UCSD-AML1 (cell line): ENCODE measurements around the gene BIRC6.
A peak's percentile ranks its signal among the peaks of the same experiment; 100 is the strongest.
"Not testable (repeated sequence)": the region's sequence is repeated elsewhere in the genome, so short reads cannot be mapped to it uniquely, and the experiment has no call there.

Source experiments
- DNase-seq: peaks from one replicate; lab custom pipeline; 2025; ENCODE audit not compliant: unreplicated experiment; lab: John Stamatoyannopoulos, UW

The BIRC6 gene

DNA sequence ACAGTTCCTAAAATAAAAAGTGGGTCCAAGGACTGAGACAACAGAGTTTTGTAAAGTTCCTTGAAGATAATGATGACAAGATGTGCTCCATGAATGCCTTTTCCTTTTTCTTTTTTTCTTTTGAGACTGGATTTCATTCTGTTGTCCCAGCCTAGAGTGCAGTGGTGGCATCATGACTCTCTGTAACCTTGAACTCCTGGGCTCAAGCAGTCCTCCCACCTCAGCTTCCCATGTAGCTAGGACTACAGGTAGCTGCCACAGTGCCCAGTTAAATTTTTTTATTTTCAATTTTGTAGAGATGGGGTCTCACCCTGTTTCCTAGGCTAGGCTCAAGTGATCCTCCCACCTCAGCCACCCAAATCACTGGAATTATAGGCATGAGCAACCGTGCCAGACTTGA, 254.9 kb downstream of the BIRC6 start:
- no peak for DNase-seq

DNA sequence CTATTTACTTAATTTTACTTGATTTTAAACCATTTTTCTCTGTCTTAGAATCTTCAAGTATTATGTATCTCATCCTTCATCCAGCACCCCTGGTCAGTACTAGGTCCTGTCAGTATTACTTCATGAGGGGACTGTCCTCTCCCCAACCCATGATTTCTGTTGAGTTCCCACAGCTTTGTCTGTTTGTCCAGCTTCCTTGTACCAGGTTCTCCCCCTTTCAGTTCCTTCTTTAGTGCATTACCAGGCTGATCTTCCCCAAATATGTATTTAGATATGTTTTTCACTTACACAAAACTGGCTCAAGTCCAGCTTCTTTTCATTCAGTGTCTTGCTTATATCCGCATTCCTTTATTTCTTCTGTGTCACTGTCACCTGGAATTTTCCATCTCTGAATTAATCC, 257.3 kb downstream of the BIRC6 start:
- DNase-seq, result no peak

DNA sequence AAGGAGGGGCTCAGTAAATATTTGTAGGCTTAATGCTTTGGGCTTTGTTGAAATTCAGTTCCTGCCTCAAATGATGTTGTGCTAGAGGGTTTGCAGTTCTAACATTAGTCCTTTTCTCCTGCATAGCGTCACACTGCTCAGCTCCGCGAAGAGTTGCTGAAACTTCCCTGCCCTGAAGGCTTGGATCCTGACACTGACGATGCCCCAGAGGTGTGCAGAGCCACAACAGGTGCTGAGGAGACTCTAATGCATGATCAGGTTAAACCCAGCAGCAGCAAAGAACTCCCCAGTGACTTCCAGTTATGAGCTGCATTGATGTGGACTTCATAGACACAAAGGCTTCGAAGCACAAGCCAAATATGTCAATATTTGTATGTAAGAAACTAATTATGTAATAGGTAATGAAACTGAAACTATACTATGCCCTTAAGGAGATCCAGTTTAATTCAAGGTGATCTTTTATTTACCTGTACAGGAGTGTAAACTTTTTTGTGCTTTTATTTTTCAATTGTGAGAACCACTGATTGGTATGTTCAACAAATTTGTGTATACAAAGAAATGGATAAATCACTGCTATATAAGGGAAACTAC, 260.9 kb downstream of the BIRC6 start:
- no peak for DNase-seq

DNA sequence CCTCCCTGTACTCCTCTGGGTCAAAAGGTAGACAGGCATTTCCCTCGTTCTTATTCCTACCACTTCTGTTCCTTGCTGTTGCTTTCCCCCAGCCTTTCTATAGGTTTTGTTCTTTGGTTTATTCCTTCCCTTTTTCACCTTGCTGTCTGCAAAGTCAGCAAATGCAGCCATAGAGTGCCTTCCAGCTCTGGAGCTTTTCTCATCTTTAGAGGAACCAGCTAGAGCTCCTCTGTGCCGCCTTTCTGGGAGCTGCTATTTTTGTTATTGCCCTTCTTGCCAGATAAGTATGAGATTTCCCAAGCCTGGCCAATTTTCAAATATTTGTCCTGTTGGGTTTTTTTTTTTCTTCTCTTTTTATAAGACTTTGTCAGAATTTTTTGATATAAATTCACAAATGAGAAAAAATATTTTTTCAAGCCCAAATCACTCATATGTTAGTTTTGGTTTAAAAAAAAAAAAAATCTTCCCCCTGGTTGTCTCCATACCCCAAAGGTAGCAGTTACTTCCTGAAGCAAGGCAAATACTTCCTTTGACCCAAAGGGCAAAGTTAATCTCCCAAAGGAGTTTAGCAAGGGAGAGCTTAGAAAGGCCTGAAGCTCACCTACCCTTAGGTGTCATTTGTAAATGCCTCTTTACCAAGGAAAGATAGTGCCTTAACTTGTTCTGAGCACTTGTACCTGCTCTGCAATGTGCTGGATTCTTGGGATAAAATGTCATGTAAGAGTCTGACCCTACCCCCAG, 265.9 kb downstream of the BIRC6 start:
- no peak for DNase-seq

DNA sequence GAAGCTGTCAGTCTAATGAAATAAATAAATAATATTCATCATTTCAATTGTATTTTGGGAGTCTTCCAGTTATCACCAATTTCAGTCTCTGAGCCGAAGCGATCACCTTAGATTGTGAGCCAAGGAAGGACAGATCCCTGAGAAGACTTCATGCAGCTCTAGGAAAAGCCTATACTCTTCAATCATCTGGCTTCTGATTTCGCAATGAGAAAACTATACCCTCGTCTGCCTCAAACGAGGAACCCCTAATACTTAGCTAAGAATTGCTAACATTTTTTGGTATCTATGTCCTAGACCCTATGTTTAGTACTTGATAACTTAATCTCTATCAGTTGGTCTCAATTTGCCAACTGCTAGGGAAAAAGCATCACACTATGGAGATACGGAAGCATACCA, 266.5 kb downstream of the BIRC6 start:
- DNase-seq, result no peak

DNA sequence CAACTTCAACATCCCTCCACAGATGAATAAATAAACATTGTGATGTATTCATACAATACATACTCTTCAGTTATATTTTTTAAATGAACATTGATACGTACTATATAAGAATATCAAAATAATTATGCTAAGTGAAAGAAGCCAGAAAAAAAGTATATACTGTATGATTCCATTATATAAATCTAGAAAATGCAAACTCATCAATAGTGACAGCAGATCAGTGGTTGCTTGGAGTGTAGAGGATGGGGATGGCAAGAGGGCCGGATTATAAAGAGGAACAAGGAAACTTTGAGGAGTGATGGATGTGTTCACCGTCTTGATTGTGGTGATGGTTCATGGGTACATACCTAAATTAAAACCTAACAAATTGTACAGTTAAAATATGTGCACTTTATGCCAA, 268.0 kb downstream of the BIRC6 start:
- DNase-seq, result no peak

DNA sequence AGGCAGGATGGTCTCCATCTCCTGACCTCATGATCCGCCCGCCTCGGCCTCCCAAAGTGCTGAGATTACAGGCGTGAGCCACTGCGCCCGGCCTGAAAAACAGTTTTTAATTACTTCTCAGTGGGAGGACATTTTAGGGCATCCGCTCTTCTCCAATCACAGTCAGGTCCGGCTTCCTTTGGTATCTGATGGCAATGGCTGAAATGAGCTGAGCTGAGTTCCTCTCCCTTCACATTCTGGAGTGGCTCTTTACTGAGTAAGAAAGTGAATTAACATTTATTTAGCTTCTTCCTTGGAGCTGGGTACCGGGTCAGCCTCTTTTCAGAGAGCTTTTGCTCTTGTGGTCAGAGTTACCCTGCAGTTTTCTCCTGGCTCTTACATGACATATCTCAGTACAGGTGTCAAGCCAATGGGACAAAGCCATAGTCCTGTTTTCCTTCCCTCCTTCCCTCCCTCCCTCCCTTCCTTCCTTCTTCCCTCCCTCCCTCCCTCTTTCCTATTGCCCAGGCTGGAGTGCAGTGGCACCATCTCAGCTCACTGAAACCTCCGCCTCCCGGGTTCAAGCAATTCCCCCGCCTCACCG, 269.9 kb downstream of the BIRC6 start:
- no peak for DNase-seq

DNA sequence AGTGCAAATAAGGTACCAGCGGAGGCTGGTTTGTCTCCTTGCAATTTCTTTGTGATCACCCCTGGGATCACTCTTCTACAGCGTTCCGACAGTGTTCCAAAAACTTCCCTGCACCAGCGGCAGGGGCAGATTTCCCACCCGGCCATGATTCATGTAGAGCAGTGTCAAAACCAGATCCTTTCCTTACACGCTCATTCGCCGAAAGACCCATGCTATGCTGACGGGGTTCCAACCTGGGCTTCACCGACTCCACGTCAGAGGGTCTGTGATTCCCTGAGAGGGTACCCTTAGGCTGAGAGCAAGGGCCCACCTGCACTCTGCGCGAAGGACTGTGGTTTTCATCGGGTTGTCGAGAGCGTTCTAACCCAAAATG, 270.6 kb downstream of the BIRC6 start:
- DNase-seq, result no peak

DNA sequence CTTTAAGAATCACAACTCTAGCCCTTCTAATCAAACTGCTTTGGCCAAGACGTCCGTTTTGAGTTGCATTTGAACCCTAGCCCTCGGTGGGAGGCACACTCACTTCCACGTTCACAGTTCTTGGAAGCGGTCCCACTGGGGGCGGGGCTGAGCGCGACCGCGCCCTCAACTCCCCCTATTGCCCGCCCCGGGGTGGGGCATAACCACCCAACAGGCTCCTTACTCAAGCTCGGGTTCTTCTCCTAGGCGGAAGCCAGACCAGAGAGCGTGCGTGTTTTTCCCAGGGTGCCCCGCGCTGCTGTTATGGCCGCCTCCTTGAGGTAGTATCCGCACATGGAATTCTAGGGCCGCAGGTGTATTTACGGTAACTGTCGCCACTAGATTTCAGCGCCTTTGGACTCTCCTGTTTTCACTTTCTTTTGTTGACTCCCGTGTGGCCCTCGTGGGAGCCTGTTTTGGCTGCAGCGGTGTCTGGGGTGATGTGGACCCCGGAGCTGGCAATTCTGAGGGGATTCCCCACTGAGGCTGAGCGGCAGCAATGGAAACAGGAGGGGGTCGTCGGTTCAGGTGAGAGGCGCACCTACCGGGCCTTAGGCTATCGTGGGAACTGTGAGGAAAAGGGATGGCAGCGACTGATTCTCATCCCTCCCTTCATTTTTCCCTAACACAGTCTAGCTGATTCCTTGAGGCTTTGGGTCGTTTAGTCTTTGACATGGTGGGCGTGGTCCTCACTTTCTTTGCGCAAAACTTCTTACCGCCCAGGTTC, 271.2 kb downstream of the BIRC6 start, which contains the start of gene TTC27:
Gene TTC27 (plus strand): TSS at position 237 of the 766 bp plus-strand sequence. CDS start 243 bp downstream, at position 480.
- DNase-seq, result peak; percentile 94

DNA sequence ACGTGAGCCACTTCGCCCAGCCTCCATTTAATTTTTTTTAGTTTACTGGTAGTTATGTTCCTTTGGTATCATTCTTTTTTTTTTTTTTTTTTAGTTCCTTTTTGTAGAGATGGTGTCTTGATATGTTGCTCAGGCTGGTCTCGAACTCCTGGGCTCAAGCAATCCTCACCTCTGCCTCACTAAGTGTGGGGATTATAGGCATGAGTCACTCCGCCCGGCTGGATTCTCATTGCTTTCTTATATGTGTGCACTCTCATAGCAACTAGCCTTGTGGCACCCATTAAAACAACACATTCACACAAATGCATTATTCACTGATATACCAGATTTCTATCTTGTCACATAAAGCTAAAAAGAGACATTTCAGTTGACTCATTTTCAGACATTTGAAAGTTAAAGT, 275.3 kb downstream of the BIRC6 start:
- DNase-seq, result peak; percentile 15

DNA sequence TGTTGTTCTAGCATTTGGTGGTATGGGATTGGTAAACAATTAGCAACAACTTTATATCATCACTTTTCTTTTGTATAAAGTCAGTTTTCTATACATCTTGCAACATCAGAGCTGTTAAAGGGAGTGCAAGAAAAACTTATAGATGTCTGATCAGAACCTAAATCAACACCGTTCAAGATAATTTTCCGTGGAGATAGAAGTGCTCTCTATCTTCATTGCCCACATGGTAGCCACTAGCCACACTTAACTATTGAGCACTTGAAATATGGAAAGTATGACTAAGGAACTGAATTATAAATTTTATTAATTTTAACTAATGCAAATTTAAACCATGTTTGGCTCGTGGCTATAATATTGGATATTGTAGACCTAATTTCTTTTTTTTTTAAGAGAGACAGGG, 276.2 kb downstream of the BIRC6 start:
- no peak for DNase-seq

DNA sequence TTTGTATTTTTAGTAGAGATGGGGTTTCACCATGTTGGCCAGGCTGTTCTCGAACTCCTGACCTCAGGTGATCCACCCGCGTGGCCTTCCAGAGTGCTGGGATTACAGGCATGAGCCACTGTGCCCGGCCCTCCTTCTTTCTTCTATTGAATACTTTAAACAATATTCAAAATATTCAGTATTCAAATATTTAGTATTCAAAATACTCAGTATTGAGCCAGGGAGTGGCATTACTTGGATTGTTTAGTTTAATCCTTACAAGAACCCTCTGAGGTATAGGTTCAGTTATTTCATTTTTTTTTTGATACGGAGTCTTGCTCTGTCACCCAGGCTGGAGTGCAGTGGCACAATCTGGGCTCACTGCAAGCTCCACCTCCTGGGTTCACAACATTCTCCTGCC, 281.7 kb downstream of the BIRC6 start:
- DNase-seq, result not testable (repeated sequence)

DNA sequence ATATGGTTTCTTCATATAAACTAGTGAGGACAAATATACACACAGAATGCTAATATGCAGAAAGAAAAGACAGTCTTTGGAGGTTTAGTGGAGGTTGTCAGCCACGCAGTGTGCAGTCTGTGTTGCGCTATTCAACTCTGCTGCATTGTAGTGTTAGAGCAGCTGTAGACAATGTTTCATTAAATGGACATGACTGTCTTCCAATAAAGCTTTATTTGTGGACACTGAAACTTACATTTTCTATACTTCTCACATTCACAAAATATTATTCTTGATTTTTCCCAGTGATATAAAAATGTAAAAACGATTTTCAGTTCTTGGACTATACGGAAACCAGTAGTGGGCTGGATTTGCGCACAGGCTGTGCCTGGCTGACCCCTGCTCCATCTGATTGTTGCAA, 284.4 kb downstream of the BIRC6 start:
- DNase-seq, result no peak

DNA sequence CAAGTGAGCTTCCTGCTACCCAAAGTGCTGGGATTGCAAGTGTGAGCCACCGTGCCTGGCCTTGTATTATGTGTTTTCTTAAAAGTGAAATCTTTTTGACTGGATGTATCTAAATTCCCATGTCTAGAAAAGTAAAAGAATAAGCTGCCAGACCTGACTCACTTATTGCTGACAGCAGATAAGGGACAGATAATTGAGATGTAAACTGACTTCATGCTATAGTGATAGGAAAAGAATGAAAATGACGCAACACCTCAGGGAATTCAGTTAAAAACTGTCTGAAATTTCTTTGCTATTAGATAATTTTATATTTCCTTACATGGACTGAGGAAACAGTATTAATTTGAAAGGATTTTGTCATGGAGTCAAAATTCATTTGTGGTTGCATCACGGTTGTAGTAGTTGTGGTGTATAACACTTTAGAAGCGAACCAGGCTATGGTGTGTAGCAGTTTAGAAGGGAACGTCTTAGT, 290.4 kb downstream of the BIRC6 start:
- no peak for DNase-seq

DNA sequence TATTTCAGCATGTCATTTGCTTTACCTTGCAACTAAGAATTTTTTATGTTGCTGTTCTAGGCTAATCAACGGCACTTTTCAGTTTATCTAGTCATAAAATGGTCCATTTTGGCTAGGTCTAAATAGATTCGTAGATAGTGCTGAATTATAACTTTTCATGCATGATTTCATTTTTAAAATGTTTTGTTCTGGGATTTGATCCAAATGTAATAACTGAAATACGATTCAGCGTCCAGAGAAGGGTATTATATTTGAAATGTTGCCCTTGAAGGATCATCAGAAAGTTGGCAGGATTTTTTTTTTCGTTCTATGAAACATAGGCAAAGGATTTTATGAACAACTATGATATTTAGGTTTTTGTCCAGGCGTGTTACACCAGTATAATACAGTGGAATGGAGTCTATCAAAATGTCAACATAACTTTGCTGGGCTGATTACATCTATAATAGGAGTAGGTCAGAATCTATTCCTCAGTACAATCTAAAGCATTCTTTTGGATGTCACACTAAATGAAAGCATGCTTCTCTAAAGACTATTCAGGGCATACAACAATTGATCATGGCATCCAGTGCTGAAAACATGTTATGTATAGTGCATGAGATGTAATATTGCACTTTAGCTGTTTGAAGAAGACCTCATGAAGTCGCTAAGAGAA, 295.9 kb downstream of the BIRC6 start:
- DNase-seq, result no peak

DNA sequence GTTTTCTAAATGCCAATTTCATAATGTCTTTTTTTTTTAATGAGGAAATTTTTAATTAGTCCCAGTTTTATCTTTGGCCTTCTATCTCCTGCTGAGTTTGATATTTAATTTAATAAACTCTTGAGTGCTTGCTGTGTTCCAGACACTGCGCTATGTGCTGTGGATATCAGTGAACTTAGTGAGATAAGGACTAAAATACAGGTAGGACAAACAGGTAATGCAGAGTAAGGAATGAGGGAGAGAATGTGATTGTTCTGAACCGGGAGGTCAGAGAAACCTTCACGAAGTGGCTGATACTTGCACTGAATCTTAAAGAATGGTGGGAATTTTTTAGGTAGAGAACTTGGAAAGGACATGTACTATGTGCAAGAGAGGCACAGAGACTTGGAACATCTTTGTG, 299.2 kb downstream of the BIRC6 start:
- no peak for DNase-seq

DNA sequence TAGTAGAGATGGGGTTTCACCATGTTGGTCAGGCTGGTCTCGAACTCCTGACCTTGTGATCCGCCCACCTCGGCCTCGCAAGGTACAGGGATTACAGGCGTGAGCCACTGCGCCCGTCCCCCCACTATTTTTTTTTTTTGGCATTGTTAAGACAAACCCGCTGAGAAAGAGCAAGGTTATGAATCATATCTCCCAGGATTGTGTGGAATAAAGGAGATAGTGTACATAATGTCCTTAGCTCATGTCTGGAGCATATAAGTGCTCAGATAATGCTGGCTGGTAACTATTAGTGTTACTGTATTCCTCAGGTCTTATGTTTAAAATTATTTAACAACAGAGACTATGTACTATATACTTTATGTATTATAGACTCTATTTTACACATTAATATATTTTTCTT, 307.0 kb downstream of the BIRC6 start:
- DNase-seq, result no peak

DNA sequence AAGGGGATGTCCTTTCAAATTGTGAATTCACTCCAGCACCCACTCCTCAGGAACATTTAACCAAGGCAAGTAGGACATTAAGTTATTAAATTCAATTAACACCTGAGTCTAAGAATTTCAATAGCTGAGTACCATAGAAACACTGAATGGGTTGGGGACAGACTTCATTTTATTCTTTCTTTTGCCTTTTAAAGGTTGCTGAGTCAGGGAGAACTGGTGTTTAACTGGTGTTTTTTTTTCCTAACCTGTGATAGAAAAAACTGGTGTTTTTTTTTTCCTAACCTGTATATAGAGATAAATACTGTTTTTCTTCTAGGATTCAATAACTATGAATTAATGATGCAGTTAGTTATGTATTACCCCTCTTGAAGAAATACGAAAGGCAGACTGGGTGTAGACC, 309.9 kb downstream of the BIRC6 start:
- no peak for DNase-seq

DNA sequence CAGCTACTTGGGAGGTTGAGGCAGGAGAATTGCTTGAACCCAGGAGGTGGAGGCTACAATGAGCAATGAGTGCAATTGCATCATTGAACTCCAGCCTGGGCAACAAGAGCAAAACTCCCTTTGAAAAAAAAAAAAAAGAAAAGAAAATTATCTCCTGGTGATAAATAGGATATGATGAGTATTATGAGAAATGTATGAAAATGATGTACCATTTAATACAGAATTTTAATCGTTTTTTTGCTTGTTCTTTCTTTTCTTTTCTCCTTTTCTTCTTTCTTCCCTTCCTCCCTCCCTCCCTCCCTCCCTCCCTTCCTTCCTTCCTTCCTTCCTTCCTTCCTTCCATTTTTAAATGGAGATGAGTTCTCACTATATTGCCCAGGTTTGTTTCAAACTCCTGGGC, 311.4 kb downstream of the BIRC6 start:
- no peak for DNase-seq
